Activated B cell treated with CpG ODN at 0.5 μM for 24 hours (primary cell): Measurements from ENCODE around the gene EHBP1. TPM values are rescaled to one million over a fixed set of nuclear protein-coding genes. Genes with fewer than 3 reads are reported as not detected.

Experiments
- ATAC-seq: fragments of 200-7000 bp; cut with Tn5 transposase; one replicate; pipeline ENCODE4 v1.10.0; 2021; ENCODE audit warnings: low read depth, mild to moderate bottlenecking, moderate library complexity
- CTCF ChIA-PET: fragments of 350-600 bp; sonication (Branson Sonifier 250); formaldehyde crosslinking; loops from one replicate; lab custom pipeline; 2021; ENCODE audit warnings: antibody characterized with exemption; lab: Charles Lee
- POLR2A ChIA-PET: fragments of 350-600 bp; sonication (Branson Sonifier 250); formaldehyde crosslinking; loops from one replicate; lab custom pipeline; 2021; ENCODE audit warnings: antibody characterized with exemption; lab: Charles Lee
- DNase-seq: peaks from one replicate; pipeline ENCODE4 v3.0.0; 2022
- H3K27ac Mint-ChIP-seq: one replicate; pipeline ENCODE4 v1.8.0; 2020; ENCODE audit warnings: mixed read lengths
- H3K27me3 Mint-ChIP-seq: one replicate; pipeline ENCODE4 v1.8.0; 2021; ENCODE audit warnings: mixed read lengths
- H3K36me3 Mint-ChIP-seq: one replicate; pipeline ENCODE4 v1.8.0; 2021; ENCODE audit warnings: low read depth, mixed read lengths
- H3K4me1 Mint-ChIP-seq: one replicate; pipeline ENCODE4 v1.8.0; 2021; ENCODE audit warnings: mixed read lengths
- H3K4me3 Mint-ChIP-seq: one replicate; pipeline ENCODE4 v1.8.0; 2020; ENCODE audit warnings: mild to moderate bottlenecking, mixed read lengths
- H3K9me3 Mint-ChIP-seq: one replicate; pipeline ENCODE4 v1.8.0; 2020; ENCODE audit warnings: mixed read lengths
- CTCF ChIP-seq: fragments of 200-600 bp; IDR thresholded peaks from one replicate; pipeline ENCODE4 v1.8.0; 2022; ENCODE audit warnings: antibody characterized with exemption, mild to moderate bottlenecking
- intact Hi-C: fragments of 100-400 bp; cut with micrococcal nuclease; formaldehyde crosslinking; loops from one replicate; pipeline ENCODE4 v1.15.1; 2024
- total RNA-seq: library from RNA; stranded (reverse); gene quantifications from 2 replicates; pipeline ENCODE4 v1.2.3, GENCODE V29; 2022

EHBP1 gene
- total RNA-seq, 1 donor from 2014 or later: 24.0 TPM

GRCh38 chr2:63052411-63053080 lies 347.0 kb downstream of the EHBP1 start:
- intact Hi-C loops: no loop called here
- H3K4me1 Mint-ChIP-seq: peaks cover 85% of the 10 kb centered on the region
- H3K9me3 Mint-ChIP-seq: no peaks in the 10 kb centered on the region
- peak overlapping the region; percentile 55 for H3K4me3 Mint-ChIP-seq
- no peak for TF ChIP-seq CTCF
- ChIA-PET POLR2A (interaction anchor here (0.6 kb wide), 1 partner anchor 136 kb away, joined by 6 read pairs; no protein-coding TSS in a partner anchor), CTCF (no interaction called here)
- H3K27me3 Mint-ChIP-seq: peaks cover 78% of the 10 kb centered on the region
- H3K27ac Mint-ChIP-seq: no peak overlapping the region
- no peak for DNase-seq
- no peak for ATAC-seq
- no peaks in the 10 kb centered on the region for H3K36me3 Mint-ChIP-seq

- intact Hi-C loops: no loop called here
- TF ChIP-seq CTCF: no peak
- peak; percentile 20 for DNase-seq
- Mint-ChIP-seq H3K36me3 (peaks cover 1% of the 10 kb centered on the region), H3K4me1 (peaks cover 86% of the 10 kb centered on the region), H3K4me3 (peak overlapping the region; percentile 71), H3K27me3 (peaks cover 80% of the 10 kb centered on the region), H3K27ac (no peak overlapping the region), H3K9me3 (no peaks in the 10 kb centered on the region)
- ATAC-seq: no peak
- ChIA-PET POLR2A (interaction anchor here (0.6 kb wide), 2 partner anchors 137 to 1698 kb away, joined by 3 to 6 read pairs; no protein-coding TSS in a partner anchor), CTCF (no interaction called here)
These were observed 347.8 kb downstream of the EHBP1 start for GRCh38 chr2:63053081-63053888.

- DNase-seq: peak; percentile 37
- no peak for TF ChIP-seq CTCF
- ChIA-PET CTCF (no interaction called here), POLR2A (interaction anchor here (0.6 kb wide), 1 partner anchor 1698 kb away, joined by 3 read pairs; no protein-coding TSS in a partner anchor)
- H3K4me3 Mint-ChIP-seq: peak overlapping the region; percentile 71
- intact Hi-C loops: no loop called here
- no peak for ATAC-seq
- no peaks in the 10 kb centered on the region for H3K9me3 Mint-ChIP-seq
- H3K27ac Mint-ChIP-seq: no peak overlapping the region
- H3K27me3 Mint-ChIP-seq: peaks cover 81% of the 10 kb centered on the region
- H3K36me3 Mint-ChIP-seq: peaks cover 4% of the 10 kb centered on the region
- peaks cover 84% of the 10 kb centered on the region for H3K4me1 Mint-ChIP-seq
These were observed 348.5 kb downstream of the EHBP1 start for GRCh38 chr2:63053889-63054602.

- ATAC-seq: no peak
- peak overlapping the region; percentile 71 for H3K4me3 Mint-ChIP-seq
- ChIA-PET CTCF (no interaction called here), POLR2A (no interaction called here)
- H3K36me3 Mint-ChIP-seq: peaks cover 4% of the 10 kb centered on the region
- peaks cover 74% of the 10 kb centered on the region for H3K27me3 Mint-ChIP-seq
- no peak overlapping the region for H3K27ac Mint-ChIP-seq
- no peaks in the 10 kb centered on the region for H3K9me3 Mint-ChIP-seq
- peaks cover 76% of the 10 kb centered on the region for H3K4me1 Mint-ChIP-seq
- no peak for TF ChIP-seq CTCF
- DNase-seq: no peak
- intact Hi-C loops: loop anchor here (5.0 kb wide), 1 partner anchor 532 kb away; the partner anchor contains the start of genes MDH1 and WDPCP
These were observed 349.3 kb downstream of the EHBP1 start for GRCh38 chr2:63054841-63055225.
